ENCODE results near the gene SPTLC3.

GRCh38 chr20:13081877-13082276, 73.1 kb downstream of the SPTLC3 start:
- TF ChIP-seq ZNF274 (IDR thresholded peaks at IDR 0.05; ENCODE audit: low read depth, low read length) (no peak), YY1 (IDR thresholded peaks at IDR 0.05; ENCODE audit: insufficient read depth, insufficient read length) (no peak), SUZ12 (IDR thresholded peaks at IDR 0.05; ENCODE audit: extremely low read depth, insufficient read depth, insufficient read length) (no peak)
